SK-N-DZ (cell line): Measurements from ENCODE around the gene QRICH2. TPM values are rescaled to one million over a fixed set of nuclear protein-coding genes. Genes with fewer than 3 reads are reported as not detected.
"Not testable (repeated sequence)": the region's sequence is repeated elsewhere in the genome, so short reads cannot be mapped to it uniquely, and the experiment has no call there.

Experiments used
- DNase-seq: peaks from one replicate; pipeline ENCODE4 v3.0.0-alpha.2; 2015; ENCODE audit warnings: low spot score
- polyA plus RNA-seq, 2 experiments: library from polyadenylated mRNA; depleted of rRNA; stranded (reverse); fragments of >200 nt; gene quantifications; 2 replicates each; pipeline ENCODE4 v1.2.3, GENCODE V29; 2014

Gene QRICH2
- 1.7 and 1.8 TPM in 2 replicates for polyA plus RNA-seq (2014; cell fraction: cytosol; rRNA removed)
- polyA plus RNA-seq (2014; cell fraction: nucleus; rRNA removed), result 2.2 and 5.5 TPM in 2 replicates

GRCh38 chr17:76307966-76308338 lies at the start of gene QRICH2:
QRICH2 (minus strand) TSS chr17:76308276; CDS start chr17:76307998, 278 bp downstream.
- no peak for DNase-seq

DNA sequence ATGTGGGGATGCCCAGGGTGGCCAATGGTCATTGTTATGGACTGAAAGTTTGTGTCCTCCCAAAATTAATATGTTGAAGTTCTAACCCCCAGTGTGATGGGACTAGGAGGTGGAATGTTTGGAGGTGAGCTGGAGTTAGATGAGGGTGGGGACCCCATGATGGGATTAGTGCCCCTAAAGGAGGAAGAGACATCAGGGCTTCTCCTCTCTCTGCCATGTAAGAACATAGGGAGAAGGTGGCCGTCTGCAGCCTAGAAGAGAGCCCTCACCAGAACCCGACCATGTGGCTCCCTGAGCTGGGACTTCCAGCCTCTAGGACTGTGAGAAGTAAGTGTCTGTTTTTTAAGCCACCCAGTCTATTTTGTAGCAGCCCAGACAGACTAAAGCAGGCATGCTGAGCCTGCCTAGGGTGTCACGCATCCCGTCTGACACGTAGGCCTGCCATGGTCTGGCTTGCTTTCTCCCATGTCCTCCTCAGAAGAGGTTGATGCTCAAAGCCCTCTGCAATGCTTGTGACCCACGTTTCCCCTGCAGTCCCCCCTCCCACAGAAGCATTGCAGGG lies 49.6 kb upstream of the QRICH2 start:
- DNase-seq, result no peak

DNA sequence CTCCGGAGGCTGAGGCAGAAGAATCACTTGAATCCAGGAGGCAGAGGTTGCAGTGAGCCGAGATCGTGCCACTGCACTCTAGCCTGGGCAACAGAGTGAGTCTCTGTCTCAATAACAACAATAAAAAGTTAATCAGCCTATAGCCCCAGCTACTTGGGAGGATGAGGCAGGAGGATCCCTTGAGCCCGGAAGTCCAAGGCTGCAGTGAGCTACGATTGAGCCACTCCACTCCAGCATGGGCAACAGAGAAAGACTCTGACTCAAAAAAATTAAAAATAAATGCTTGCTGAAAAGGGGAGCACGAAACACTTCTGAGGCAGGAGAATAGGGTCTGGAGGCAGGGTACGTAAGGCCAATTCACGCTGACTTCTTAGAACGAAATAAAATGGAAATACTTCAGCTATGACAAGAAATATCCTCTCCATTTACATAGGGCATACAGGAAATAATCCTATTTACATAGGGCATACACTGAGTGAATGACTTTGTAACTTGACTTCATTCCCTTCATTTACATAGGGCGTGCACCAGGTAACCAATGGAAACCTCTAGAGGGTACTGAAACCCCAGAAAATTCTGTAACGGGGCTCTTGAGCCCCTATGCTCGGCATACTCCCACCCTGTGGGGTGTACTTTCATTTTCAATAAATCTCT lies 48.9 kb upstream of the QRICH2 start:
- DNase-seq, result no peak

- DNase-seq, result peak; percentile 46
Observed at GRCh38 chr17:76354747-76355310, 46.8 kb upstream of the QRICH2 start.

DNA sequence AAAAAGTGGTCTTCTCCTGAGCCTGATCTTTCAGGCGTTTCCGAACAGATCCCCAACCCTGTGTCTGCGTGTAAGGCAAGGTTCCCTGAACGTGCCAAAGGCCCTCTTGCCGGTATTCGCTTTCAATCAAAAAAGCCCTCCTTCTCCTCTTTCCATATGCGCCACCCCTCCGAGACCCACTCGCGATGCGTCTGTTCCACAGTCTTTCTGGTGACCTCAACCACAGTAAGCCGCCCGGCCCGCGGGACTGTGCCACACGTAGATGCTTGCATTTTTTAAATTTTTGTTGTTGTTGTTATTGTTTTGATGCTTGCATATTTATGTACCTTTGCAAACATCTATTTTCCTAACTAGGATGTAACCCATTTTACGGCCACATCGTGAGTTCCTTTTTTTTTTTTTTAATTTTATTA lies 46.2 kb upstream of the QRICH2 start:
- no peak for DNase-seq

GRCh38 chr17:76353599-76354316 lies 45.7 kb upstream of the QRICH2 start, which contains the start of gene PRPSAP1:
PRPSAP1 (minus strand) TSS chr17:76353916; CDS start chr17:76353703, 213 bp downstream.
- peak; percentile 94 for DNase-seq

DNA sequence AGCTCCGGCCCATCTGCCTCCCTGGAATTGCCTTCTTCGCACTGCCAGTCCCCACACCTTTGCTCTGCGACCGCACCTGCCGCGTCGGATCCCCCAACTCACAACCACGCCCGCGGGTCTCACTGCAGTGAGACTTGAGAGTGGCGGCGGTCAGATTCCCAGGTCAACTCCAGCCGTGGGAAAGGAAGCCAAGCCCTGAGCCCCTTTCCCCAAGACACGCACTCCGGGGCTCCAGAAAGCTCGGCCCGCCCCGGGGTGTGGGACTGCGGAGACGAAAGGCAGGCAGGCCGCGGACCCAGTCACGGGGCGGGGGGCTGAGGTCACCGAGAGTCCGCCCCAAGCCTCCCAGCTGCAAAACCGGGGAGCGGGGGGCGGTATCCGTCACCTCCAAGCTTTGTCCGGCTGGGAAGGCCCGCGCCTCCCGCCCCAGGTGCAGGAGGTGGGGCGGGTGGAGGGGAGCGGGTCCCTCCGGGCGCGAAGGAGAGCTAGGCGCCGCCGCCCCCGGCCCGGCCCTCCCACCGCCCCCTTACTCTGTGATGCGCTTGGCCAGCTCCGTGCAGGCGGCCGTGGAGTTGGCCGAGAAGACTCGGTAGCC lies 45.0 kb upstream of the QRICH2 start:
- no peak for DNase-seq

DNA sequence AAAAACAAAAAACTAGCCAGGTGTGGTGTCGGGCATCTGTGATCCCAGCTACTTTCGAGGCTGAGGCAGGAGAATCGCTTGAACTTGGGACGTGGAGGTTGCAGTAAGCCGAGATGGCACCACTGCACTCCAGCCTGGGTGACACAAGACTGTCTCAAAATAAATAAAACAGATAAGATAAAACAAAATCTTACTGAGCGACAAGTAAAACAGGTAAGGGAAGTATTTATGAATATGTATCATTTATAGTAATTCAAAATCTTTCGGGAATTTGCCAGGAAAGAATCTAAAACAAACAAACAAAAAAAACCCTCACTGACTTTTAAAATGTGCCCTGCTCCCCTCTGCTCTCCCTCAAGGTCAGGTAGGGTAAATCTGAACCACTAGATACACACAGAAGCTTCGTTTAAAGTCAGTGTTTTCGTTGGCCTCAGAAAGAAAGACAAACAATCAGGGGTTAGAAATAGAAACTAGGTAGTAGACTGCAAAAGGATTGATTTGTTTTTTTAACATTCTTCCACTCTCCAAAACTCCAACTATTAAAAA lies 43.5 kb upstream of the QRICH2 start:
- no peak for DNase-seq

DNA sequence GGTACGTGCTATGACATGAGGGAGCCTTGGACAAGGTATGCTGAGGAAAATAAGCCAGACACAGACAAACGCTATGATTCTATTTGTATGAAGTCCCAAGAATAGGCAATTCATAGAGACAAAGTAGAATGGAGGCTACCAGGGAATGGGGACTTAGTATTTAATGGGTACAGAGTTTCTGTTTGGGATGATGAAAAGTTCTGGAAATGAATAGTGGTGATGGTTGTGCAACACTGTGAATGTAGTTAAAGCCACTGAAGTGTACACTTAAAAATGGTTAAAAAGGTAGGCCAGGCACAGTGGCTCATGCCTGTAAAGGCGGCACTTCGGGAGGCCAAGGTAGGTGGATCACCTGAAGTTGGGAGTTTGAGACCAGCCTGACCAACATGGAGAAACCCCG lies 42.4 kb upstream of the QRICH2 start:
- no peak for DNase-seq

GRCh38 chr17:76346936-76347335 lies 38.9 kb upstream of the QRICH2 start:
- not testable (repeated sequence) for DNase-seq

DNA sequence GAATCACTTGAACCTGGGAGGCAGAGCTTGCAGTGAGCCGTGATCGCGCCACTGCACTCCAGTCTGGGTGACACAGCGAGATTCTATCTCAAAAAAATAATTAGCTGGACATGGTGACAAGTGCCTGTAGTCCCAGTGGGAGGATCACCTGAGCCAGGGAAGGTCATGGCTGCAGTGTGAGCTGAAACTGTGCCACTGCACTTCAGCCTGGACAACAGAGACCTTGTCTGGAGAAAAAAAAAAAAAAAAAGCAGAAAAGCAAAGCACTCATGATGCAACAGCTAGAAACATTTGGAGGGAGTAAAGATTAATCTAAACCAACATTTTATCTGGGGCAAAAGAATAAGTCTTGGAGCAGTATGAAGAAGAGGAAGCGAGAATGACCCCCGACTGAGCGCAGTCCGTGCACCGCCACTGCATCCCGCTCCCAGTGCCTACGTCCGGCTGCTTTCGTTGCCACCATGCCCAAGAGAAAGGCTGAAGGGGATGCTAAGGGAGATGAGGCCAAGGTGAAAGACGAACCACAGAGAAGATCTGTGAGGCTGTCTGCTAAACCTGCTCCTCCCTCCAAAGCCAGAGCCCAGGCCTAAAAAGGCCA lies 37.4 kb upstream of the QRICH2 start:
- DNase-seq, result no peak

- DNase-seq, result no peak
Observed at GRCh38 chr17:76343106-76343505, 35.0 kb upstream of the QRICH2 start.

- DNase-seq, result no peak
Observed at GRCh38 chr17:76341301-76341700, 33.2 kb upstream of the QRICH2 start.

- no peak for DNase-seq
Observed at GRCh38 chr17:76337413-76337777, 29.3 kb upstream of the QRICH2 start.

- DNase-seq, result no peak
Observed at GRCh38 chr17:76336756-76337412, 28.8 kb upstream of the QRICH2 start.

DNA sequence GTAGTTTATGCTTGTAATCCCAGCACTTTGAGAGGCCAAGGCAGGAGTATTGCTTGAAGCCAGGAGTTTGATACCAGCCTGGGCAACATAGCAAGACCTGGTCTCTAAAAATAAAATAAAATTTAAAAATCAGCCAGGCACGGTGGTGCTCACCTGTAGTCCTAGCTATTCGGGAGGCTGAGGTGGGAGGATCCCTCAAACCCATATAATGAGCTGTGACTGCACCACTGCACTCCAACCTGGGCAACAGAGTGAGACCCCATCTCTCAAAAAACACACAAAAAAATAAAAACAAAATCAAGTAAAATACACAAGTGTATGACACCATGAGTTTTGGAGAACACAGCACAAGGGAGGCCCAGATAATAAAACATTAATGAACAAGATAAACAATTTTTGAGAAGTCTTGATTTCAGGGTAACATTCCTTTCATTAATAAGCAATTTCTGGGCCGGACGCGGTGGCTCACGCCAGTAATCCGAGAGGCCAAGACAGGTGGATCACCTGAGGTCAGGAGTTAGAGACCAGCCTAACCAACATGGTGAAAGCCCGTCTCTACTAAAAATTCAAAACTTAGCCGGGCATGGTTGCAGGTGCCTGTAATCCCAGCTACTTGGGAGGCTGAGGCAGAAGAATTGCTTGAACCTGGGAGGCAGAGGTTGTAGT lies 27.8 kb upstream of the QRICH2 start:
- DNase-seq, result no peak

DNA sequence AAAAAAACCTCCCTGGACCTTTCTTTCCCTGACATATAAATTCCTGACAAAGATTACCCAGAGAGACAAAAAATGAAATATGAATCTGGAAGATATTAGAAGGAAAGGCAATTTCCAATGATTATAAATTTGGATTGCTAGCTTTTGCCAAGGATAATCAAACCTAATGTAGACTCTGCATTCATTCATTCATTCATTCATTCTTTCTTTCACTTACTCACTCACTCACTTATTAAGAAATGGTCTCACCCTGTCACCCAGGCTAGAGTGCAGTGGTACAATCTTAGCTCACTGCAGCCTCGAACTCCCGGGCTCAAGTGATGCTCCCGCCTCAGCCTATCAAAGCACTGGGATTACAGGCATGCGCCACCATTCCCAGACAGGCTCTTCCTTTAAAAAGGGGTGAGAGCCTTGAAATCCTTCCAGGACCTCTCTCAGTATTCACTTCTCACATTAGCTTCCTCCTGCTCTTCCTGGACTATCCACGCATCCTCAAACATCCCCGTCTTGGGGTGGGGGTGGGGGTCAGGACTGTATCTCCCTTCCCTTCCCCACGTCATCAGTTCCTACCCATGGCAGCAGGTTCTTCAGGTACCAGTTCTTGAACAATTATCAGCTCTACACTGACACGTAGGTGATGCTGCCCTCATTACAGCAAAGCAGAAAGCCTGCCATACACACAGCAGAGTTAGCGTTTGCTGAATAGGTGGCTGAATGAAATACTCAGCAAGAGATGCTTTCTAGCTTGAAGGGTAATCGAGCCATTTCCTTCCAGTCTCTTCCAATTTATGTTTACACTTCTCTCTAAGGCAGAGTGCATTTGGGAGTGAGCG lies 25.8 kb upstream of the QRICH2 start:
- no peak for DNase-seq

GRCh38 chr17:76331083-76331482 lies 23.0 kb upstream of the QRICH2 start:
- no peak for DNase-seq

- DNase-seq, result no peak
Observed at GRCh38 chr17:76329664-76330063, 21.6 kb upstream of the QRICH2 start.
